HG02943 (cell line): Measurements from ENCODE around the gene TRMT61B.

Experiments used
- ATAC-seq: cut with Tn5 transposase; IDR thresholded peaks from one replicate; pipeline ENCODE4 v1.9.1; 2021; ENCODE audit warnings: mild to moderate bottlenecking, low read depth, moderate library complexity; ENCODE audit not compliant: unreplicated experiment

TRMT61B gene

DNA sequence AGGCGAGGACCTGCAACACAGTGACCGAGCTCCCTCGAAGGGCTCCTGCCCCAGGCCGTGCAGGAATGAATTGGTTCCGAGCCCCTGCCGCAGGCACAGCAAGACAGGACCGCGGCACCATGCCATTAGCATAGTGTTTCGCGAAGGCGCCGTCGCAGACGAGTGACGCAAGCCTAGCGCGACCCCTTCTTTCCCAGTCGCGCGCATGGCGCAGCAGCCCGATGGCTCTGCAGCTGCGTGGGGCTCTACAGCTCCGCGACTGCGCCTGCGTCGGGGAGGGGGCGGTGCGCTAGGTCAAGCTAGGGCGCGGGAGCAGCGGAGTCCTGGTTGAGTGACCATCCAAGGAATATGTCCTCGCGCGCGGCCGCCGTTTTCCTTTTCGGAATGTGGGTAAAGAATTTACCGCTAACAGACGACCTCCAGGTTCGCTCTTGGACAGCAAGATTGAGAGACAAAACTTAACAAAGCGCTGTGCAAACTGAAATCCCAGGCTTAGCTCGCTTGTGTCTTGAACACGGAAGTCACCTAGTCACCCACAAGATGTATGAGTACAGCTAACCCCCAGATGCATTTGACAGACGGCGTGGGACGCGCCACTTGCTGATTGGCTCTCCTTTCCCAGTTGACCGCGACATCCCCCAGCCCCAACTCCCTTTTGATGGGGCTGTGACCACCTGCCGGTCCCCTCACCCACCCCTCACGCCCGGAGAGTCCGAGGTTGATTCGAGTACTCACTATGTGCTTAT, at the start of gene TRMT61B:
TSS of gene TRMT61B (minus strand) at position 164 of the 746 bp plus-strand sequence. CDS start at position 132, 32 bp downstream.
- peak; percentile 94 for ATAC-seq

DNA sequence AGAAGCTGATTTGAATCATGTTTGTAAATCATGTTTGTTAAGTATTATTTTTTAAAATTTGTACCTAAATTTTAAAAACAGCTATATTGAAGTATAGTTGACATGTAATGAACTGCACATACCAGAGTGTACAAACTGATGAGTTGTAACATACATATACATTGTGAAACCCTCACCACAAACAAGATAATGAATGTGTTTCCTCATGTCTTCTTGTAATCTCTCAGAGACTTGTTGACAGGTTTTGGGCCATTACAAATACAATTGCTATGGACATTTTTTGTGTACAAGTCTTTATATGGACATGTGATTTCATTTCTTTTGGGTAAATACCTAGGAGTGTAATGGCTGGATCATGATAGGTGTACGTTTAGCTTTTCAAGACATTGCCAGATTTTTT, 45.8 kb upstream of the TRMT61B start:
- ATAC-seq = no peak

DNA sequence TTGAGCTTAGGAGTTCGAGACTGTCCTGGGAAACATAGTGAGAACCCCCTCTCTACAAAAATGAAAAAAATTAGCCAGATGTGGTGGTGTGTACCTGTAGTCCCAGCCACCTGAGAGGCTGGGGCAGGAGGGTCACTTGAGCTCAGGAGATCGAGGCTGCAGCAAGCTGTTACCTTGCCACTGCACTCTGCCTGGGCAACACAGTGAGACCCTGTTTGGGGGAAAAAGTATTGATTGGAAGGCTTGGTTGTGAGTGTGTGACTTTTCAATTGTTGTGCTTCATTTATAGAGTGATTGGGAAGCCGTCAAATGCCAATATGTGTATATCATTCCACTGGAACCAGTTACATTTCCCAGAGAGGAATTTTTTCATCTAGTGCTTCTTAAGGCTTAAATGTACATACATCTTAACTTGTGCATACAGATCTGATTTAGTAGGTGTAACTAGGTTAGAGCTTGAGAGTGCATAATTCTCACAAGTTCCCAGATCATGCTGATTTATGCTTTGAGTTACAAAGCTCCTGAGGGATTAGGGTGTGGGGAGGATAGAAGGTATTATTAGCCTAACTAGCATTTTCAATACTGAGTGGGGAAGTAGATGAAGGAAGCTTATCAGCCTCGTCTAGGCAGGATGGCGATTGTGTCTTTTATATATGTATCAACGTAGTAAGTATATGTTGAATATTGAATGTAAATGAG, 39.7 kb upstream of the TRMT61B start:
- no peak for ATAC-seq

DNA sequence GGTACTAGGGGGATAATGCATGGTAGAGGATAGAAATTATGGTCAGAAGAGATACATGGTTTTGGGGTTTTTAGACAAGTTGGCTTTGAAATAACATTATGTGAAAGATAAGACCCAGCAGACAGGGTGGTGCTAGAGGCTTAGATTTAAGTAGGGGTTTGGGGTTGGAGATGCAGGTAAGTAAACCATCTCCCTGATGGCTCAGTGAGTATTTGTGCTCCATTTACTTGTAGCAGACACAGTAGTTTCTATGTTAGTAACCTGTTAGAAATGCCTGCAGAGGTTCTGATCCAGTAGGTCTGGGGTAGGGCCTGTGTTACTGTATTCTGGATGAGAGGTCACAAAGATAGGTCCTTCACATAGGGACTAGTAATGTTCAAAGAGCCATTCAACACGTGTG, 38.1 kb upstream of the TRMT61B start:
- ATAC-seq = no peak

DNA sequence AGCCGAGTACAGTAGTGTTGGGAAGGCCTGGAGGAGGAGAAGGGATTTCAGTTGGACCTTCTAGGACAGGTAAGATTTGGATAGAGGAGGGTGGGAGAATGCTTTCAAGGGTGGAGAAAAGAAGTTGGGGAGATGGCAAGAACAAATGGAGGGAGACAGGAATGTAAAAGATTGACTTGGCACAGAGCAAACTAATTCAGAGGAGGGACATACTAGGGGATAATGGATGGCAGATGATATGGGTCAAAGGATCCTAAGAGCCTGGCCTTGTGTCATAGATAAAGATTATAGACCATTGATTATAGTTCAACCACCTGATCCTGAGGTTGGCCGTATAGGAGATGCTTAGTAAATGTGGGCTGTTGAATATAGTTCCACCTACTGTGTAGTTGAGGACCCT, 36.7 kb upstream of the TRMT61B start:
- no peak for ATAC-seq

DNA sequence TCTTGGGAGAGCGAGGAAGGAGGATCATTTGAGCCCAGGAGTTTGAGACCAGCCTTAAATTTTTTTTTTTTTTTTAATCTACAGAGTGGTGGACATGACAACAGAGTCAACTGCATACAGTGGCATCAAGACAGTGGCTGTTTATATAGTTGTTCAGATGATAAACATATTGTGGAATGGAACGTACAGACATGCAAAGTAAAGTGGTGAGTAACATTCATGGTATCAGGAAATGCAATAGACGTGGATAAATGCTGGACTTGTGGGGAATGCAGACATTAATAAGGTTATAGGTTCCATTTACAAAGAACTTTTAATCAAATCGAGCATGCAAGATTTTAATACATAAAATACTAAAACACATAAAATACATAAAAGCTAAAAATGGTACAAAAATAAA, 36.3 kb upstream of the TRMT61B start:
- ATAC-seq = no peak

DNA sequence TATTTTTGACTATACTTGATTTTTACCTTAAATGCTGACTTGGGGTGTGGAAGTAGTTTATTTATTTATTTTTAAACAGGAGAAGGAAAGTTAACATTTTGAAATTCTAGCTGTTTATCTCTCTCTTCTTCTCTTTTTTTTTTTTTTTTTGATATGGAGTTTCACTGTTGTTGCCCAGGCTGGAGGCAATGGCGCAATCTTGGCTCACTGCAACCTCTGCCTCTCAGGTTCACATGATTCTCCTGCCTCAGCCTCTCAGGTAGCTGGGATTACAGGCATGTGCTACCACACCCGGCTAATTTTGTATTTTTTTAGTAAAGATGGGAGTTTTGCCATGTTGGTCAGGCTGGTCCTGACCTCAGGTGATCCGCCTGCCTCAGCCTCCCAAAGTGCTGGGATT, 35.4 kb upstream of the TRMT61B start:
- ATAC-seq = no peak

DNA sequence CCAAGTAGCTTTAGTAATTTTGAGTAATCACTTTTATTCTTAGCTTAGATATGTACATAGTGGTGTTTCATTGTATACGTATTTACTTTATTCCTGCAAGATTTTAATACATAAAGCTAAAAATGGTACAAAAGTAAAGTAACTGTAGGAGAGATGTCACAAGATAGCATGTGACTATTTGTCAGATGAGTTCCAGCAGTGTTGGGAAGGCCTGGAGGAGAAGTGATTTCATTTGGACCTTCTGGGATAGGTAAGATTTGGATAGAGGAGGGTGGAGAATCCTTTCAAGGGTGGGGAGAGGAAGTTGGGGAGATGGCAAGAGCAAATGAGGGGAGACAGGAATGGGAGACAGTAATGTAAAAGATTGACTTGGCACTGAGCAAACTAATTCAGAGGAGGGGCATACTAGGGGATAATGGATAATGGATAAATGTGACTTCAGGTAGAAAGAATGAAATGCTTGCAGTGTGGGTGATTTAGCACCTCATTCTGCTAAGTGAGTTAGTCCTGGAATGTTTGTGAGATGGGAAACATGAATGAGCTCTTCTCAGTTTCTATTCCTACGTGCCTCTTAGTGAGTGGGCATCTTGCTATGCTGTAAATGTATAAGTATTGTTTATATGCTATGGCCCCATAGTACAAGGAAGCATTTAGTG, 34.8 kb upstream of the TRMT61B start:
- no peak for ATAC-seq

DNA sequence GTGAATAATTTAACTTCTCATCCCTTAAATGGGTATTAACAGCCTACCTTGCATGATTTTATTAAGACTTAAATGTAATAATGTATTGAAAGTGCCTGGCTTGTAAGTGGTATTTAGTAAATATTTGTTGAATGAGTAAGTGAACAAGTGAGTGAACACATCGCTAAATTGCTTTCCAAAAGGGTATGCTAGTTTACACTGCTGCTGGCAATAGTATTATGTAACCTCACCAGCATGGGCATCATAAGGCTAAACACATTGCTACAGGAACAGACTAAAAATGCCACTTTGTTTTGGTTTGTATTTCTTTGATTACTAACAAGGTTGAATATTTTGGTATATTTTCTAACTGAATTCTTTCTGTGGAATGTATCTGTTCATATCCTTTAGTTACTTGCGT, 34.2 kb upstream of the TRMT61B start:
- no peak for ATAC-seq

DNA sequence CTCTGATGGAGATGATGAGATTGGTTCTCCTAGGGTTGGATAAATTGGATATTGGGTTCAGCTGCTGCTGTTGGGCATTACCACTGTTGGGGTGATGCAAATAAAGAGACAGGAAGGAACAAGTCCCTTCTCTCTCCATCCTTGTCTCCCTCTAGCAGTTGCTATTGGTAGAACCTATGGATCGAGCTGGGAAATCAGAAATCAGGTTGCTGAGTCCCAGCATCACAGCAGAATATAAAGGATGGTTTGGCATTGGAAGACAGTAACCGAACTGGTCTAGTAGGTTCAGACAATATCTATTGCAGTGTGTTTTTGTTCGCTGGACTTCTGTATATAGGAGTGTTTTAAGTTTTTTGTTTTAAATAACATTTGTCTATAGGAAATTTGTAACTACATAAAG, 32.5 kb upstream of the TRMT61B start:
- ATAC-seq = no peak

DNA sequence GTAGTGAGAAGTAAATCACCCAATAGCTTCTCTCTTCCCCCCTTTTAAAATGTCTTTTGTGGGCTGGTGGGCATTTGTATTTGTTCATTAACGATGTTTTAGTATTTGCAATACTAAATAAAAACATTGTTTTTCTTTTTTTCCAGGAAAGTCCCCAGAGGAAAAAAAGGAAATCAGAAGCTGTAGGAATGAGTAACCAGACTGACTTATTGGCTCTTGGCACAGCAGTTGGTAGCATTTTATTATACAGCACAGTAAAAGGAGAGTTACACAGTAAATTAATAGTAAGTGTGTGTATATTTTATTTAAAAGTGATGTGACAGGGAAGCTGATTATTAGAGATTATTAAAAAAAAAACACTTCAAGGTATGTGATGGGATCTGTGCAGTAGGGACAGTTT, 31.7 kb upstream of the TRMT61B start:
- no peak for ATAC-seq

DNA sequence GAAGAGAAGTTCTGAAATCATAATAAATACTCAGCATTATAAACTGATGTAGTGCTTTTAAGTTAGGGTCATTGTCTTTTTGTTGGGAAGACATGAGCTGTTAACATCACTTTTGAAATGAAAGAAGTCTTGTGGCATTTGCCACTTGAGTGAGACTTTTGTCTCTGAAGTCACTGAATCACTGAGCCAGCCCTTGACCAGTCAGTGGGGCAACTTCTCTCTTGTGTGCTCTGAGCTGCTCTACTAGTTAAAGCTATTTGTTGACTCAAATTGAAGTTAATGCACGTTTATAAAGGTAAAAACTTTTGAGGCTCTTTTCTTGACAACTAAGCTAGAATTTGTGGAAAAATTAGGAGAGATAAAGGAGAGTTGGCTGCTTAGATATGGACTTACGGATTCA, 31.1 kb upstream of the TRMT61B start:
- ATAC-seq = no peak

DNA sequence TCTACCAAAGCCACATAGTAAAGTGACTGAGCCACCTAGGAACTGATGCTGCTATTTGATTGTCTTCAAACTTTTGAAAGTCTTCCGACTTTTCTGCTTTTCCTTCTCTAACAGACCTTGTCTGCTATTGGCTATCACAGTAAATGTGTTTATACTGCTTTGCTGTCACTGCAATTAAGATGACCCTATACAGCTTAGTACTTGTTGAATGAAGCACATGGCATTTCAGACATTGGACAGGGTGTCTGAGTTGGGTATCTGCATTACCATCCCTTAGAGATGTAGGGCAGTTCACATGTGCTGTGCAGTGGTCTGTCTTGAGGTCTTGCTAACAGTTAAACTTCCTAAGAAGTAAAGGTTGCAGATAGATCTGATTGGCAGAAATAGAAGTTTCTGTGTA, 27.9 kb upstream of the TRMT61B start:
- no peak for ATAC-seq

DNA sequence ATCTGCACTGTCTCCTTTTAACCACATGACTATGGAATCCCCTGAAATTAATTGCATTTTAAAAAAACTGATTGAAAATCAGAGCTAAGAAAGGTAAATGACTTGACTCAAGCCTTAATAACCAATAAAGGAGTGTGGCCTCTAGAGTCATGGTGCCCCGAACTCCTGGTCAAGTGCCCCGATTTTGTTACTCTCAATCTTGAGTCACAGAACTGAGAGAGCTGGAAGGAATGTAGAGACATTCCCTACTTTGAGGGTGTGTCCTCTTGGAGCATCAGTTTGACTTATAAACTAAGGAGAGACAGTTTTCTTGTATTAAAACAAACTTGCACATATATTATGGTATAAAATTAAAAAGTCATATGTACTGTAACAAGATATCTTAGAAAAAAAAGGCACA, 26.8 kb upstream of the TRMT61B start:
- ATAC-seq = no peak

DNA sequence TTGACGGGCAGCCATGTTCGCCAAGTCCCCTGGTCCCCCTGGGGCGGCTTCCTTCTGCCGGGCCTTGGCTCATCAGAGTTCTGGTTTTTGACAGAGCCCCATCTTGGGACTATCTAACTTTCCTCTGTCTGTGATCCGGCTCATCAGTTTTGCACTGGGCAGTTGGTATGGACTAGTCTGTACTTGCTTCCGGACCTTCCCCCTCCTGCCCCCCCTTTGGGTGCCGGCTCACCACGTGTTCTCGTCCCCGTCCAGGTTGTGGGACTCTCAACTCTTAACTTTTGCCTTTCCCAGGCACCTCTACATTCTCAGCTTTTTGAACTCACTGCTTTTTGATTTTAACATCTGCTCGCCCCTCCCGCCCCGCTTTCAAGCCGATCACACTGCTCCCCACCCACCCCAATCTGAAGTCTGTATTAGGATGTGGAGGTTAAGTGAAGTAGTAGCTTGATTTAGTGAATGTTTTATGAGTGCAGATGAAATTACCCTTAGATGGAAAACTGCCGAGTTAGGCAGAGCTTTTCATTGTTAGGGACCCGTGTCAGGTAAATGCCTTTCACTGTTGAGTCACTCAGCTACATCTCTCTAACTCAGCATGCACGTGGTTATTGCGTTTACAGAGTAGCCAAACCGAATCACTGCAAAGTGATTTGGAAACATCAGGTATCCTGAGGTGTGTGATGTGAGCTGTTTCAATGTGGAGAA, 25.2 kb upstream of the TRMT61B start:
- ATAC-seq = peak; percentile 34

DNA sequence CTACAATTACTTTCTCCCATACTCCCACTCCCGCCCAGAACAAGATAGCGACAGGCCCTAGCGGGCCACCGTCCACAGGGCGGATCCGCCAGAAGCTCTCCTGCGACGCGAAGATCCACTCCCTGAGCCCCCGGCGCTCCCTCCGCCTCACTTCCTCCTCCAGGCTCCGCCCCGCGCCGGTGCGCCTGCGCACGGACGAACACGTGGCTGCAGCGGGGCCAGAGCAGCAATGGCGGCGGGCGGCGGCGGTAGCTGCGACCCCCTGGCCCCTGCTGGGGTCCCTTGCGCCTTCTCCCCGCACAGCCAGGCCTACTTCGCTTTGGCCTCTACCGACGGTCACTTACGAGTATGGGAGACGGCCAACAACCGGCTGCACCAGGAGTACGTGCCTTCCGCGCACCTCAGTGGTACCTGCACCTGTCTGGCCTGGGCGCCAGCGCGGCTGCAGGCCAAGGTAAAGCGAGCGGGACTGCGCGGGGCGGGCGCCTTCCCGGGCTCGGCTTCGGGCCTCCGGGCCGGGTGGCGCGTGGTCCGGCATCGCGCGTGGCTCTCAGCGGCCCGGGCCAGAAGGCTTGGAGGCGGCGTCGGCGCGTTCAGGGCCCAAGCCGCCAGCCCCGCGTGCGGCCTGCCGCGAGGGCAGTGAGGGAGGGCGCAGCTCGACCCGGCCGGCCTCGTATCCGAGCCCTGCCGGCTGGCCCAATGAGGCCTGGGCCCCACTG, 24.5 kb upstream of the TRMT61B start, which contains the start of gene WDR43:
TSS of gene WDR43 (plus strand) at position 198 of the 719 bp plus-strand sequence. CDS start at position 230, 32 bp downstream.
- peak; percentile 92 for ATAC-seq

DNA sequence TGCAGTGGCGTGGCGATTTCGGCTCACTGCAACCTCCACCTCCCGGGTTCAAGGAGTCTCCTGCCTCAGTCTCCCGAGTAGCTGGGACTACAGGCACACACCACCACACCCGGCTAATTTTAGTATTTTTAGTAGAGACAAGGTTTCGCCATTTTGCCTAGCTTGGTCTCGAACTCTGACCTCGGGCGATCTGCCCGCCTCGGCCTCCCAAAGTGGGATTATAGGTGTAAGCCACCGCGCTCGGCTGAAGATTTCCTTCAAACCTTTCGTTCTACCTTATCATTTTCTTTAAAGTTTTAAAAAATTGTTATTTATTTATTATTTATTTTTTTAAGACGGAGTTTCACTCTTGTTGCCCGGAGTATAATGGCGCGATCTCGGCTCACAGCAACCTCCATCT, 23.4 kb upstream of the TRMT61B start:
- no peak for ATAC-seq

DNA sequence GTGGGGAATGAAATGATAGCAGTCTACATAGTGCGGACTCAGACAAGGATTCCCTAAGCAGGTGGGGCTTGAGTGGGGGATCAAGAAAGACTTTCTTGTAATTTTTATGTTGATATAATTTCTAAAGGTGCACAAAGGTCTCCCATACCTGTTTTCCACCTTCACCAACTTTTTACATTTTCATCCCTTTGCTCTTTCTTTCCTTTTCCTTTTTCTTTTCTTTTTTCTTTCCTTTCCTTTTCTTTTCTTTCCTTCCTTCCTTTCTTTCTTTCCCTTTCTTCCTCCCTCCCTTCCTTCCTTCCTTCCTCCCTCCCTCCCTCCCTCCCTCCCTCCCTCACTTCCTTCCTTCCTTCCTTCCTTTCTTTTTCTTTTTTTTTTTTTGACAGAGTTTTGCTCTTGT, 10.1 kb upstream of the TRMT61B start:
- ATAC-seq = no peak

DNA sequence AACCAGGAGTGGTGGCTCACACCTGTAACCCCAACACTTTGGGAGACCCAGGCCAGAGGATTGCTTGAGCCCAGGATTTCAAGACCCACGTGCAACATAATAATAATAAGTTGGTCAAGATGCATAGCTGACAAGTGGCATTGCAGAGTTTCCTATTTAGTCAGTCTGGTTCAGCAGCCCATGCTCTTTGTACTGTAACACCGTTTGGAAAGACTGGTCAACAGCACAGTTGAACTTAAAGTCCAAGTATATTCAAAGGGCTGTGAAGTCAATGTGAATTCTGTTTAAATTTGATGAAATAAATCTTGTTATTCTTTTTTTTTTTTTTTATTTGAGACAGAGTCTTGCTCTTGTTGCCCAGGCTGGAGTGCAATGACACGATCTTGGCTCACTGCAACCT, 1.5 kb upstream of the TRMT61B start:
- ATAC-seq = no peak

DNA sequence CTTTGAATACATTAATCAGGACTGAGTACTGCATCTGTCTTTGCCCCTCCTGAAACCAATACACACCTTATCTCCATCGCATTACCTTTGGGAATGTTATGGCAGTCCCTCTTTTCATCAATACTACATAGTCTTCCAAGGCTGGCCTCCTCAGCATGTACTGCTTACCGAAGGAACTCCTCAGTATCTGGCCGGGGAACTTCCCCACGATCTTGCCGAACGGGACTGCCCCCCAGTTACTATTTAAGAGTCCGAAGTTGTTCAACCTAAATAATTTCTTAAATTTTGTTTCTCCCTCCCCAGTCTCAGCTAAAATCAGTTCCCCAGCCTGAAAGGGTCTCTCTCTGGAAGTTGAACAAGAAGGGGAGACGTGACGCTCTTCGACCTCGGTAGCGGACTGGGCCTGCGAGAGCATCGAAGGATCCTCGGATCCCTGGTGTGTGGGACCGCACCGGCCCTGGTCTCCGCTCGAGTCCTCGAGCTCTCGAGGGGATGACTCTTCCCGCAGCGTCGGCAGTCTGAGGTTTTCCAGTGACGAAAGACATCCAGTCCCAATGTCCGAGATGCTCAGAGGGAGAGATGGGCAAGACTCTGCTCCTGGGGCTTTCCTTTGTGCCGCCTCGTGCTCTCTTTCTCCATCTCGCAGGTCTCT, 489 bp downstream of the TRMT61B start:
- peak; percentile 33 for ATAC-seq
